GM08714 (cell line): Measurements from ENCODE around the gene ANKMY2.

Experiments
- H3K4me3 ChIP-seq: fragments of 200-500 bp; sonication (Bioruptor generic); 2 replicates; pipeline ENCODE4 v1.5.1; 2014; ENCODE audit warnings: mild to moderate bottlenecking, low read length, inconsistent platforms
- ZNF274 ChIP-seq: IDR thresholded peaks from 2 replicates; pipeline ENCODE4 v1.6.1; 2012; ENCODE audit warnings: mild to moderate bottlenecking, low read depth, low read length

Gene ANKMY2

DNA sequence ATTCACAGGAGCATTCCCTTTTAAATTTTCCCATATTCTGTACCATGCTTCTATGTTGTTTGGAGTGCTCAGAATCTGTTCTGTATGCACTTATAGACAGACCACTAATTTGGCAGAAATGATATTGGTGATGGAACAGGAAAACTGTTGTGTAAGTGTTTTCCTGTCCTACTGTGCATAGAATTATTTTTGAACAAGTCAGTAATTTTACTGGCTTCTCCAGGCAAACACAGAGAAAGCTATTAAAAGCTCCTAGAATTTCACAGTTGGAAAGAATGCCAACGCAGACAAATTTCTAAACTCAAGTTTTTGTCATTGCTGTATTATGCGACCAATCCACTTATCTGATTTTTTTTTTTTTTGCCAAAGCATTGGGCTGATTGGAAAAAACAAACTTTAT, 55.7 kb downstream of the ANKMY2 start:
- no peak for TF ChIP-seq ZNF274

DNA sequence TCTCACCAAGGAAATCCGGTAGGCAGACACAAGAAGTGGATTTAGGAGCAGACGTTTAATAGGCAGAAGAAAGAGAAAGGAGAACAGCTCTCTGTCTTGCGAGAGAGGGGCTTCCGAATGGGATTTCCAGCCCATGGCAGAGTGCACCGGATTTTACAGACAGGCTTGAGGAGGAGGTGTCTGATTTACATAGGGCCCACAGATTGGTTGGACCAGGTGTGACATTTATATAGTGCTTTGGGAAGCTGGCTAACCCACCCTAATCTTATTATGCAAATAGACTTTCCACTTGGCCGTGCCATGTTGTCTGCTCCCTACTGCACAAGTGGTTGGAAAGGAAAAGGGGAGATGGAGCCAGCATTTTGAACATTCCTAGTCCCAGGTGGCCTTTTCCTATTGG, 57.8 kb downstream of the ANKMY2 start:
- no peak for TF ChIP-seq ZNF274
- H3K4me3 ChIP-seq: no peak overlapping the region

More for the DNA sequence above, 55.7 kb downstream of the ANKMY2 start:
- no peak overlapping the region for H3K4me3 ChIP-seq

GRCh38 chr7:16587129-16587528, 58.4 kb downstream of the ANKMY2 start:
- no peak overlapping the region for H3K4me3 ChIP-seq
- TF ChIP-seq ZNF274: no peak

GRCh38 chr7:16586081-16586874, 59.3 kb downstream of the ANKMY2 start:
- TF ChIP-seq ZNF274: no peak

DNA sequence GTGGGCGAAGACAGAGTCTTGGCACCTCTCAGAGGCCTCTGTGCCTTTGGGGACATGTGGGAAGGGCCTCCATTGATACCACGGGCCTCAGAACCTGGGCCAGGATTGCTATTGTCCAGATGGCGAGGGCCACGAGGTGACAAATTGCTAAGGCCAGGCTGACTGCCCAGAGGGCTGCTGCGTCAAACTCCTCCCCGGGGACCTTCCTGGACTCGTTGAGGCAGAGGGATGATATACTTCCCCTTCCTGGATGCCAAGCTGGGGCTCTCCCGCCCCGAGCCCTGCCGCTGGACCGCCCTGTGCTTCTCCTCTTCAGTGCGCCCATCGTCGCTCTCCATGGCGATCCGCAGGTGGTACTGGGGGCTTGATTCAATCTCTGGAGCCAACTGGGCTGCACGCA, 60.0 kb downstream of the ANKMY2 start:
- no peak for TF ChIP-seq ZNF274
- H3K4me3 ChIP-seq: no peak overlapping the region

More at GRCh38 chr7:16586081-16586874, 59.3 kb downstream of the ANKMY2 start:
- no peak overlapping the region for H3K4me3 ChIP-seq

DNA sequence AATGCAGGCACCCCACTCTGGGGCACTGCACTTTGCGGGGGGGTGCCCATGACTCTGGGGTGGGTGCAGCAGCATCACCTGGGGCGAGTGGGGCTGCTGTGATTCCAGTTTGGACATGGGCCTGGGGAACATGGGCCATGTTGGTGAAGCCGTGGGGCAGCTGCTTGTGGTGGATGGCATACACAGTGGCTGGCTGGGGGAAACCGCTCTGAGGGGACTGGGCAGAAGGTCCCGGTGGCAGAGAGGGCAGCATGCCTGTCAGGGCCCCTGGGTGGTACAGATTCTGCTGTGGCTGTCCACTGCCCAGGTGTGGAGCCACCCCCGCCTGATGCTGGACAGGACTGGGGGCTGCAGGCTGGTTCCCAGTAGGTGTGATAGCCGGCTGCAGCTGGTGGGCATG, 61.7 kb downstream of the ANKMY2 start:
- no peak for TF ChIP-seq ZNF274
- H3K4me3 ChIP-seq: no peak overlapping the region

DNA sequence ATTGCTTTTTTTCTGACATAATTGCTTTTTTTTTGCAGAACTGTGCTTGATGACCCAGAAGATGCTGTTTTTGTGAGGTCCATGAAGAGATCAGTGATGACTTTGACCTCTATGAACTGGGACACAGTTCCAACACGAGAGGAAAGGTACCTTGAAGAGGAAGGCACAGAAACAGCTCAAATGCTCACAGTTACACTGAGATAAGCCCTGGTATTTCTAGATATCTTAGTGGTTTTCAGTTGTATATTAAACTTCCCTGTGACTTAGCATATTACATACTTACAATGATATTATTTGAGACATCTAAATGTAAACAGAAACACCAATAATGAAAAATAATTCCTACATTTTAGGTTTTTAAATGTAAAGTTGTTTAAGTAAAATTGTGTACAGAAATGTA, 64.3 kb downstream of the ANKMY2 start:
- TF ChIP-seq ZNF274: no peak
- H3K4me3 ChIP-seq: no peak overlapping the region

DNA sequence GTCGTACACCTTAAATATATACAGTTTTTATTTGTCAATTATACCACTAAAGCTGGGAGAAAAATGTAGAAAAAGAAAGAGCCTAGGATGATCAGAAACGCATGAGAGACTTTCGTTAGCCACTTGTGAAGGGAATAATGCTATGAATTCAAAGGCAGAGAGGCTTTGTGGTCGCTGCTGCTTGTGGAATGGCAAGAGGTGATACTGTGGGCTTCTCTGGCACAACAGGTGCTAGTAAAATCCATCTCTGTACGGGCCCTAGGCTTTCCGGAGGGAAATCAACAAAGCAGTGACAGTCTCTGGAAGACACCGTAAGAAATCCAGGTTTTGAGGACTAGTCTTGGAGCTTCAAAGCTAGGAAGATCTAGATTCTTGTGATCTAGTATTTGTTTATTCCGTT, 66.3 kb downstream of the ANKMY2 start:
- TF ChIP-seq ZNF274: no peak
- H3K4me3 ChIP-seq: no peak overlapping the region

- TF ChIP-seq ZNF274: no peak
- no peak overlapping the region for H3K4me3 ChIP-seq
Measured at GRCh38 chr7:16571941-16572340, 73.6 kb downstream of the ANKMY2 start.

- no peak overlapping the region for H3K4me3 ChIP-seq
- no peak for TF ChIP-seq ZNF274
Measured at GRCh38 chr7:16564909-16565426, 80.6 kb downstream of the ANKMY2 start.

DNA sequence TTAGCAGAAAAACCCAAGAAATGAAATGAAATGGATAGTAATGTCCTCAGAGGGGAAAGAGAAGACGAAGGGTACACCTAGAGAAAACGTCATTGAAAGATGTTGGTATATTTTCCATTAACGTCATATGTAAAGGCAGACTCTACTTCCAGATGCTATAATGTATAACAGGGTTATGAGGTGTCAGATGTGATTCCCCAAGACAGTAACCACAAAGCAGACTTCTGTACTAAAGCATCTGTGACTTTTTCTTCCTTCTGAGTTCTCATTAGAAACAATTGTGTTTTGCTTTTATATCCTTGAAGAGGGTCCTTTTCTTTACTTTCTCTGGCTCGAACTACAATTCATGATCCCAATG, 81.6 kb downstream of the ANKMY2 start:
- H3K4me3 ChIP-seq: no peak overlapping the region
- TF ChIP-seq ZNF274: no peak

GRCh38 chr7:16563281-16564022, 82.1 kb downstream of the ANKMY2 start:
- H3K4me3 ChIP-seq: no peak overlapping the region
- TF ChIP-seq ZNF274: no peak

GRCh38 chr7:16562456-16563220, 82.9 kb downstream of the ANKMY2 start:
- H3K4me3 ChIP-seq: no peak overlapping the region
- no peak for TF ChIP-seq ZNF274

DNA sequence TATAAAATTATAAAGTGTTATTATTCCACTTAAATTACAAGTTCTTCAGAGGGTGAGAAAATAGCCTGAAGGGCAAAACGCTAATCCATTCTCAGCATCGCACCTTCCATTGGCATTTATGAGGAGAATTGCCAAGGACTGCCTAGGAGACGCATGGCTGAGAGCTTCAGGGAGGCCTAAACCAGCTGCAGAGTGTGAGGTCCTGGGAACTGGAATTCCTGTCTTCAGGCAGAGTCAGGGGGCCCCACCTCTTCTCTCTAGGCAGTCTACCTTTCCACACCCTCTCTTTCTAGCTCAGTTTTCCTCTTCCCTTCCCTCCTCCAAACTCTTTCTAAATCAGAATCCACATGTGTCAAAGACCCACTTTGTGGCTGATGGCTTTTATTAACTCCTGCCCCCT, 83.6 kb downstream of the ANKMY2 start:
- no peak overlapping the region for H3K4me3 ChIP-seq
- no peak for TF ChIP-seq ZNF274
